Heart right ventricle (tissue), 16 donors: Measurements from ENCODE around the gene ANKLE2. TPM values are rescaled to one million over a fixed set of nuclear protein-coding genes. Genes with fewer than 3 reads are reported as not detected.
A peak's percentile ranks its signal among the peaks of the same experiment; 100 is the strongest.

ENCODE experiments used
- ATAC-seq, 8 donors: fragments of 200-7000 bp; cut with Tn5 transposase; one replicate each; pipeline ENCODE4 v1.9.1; 2020; ENCODE audit warnings: mild to moderate bottlenecking in 8 of 8, moderate library complexity in 8 of 8, moderate number of reproducible peaks in 1 of 8
- DNase-seq, 2 donors: peaks; one replicate each; pipeline ENCODE4 v3.0.0-alpha.2; 2020
- H3K27ac ChIP-seq, 10 donors: fragments of 200-600 bp; sonication (generic) in 2 of 10; one replicate each; pipeline versions ENCODE4 v1.5.0 to v1.8.0; 2020 to 2022; ENCODE audit warnings: mild to moderate bottlenecking in 3 of 10
- H3K27me3 ChIP-seq, 7 donors: fragments of 200-600 bp; one replicate each; pipeline ENCODE4 v1.8.0; 2021 to 2022; ENCODE audit warnings: mild to moderate bottlenecking in 2 of 7
- H3K36me3 ChIP-seq, 9 donors: fragments of 200-600 bp; sonication (generic) in 1 of 9; one replicate each; pipeline versions ENCODE4 v1.5.0 to v1.8.0; 2020 to 2022; ENCODE audit warnings: mild to moderate bottlenecking in 2 of 9
- H3K4me1 ChIP-seq, 9 donors: fragments of 200-600 bp; sonication (generic) in 1 of 9; one replicate each; pipeline versions ENCODE4 v1.5.0 to v1.8.0; 2020 to 2022; ENCODE audit warnings: mild to moderate bottlenecking in 4 of 9
- H3K4me3 ChIP-seq, 10 donors: fragments of 200-600 bp; sonication (generic) in 2 of 10; one replicate each; pipeline versions ENCODE4 v1.5.0 to v1.8.0; 2020 to 2022; ENCODE audit warnings: mild to moderate bottlenecking in 7 of 10, moderate library complexity in 2 of 10
- H3K9me3 ChIP-seq, 11 donors: fragments of 200-600 bp in 10 of 11; sonication (generic) in 2 of 11; one replicate each; pipeline versions ENCODE4 v1.5.0 to v1.8.0; 2013 to 2022; ENCODE audit warnings: mild to moderate bottlenecking in 2 of 11, control low read depth in 1 of 11, moderate library complexity in 1 of 11
- WGBS, 2 donors: extraction: QIAGEN DNeasy Blood & Tissue Kit; methylation state at CpG; one replicate each; pipeline ENCODE4 v1.1.7; 2013; ENCODE audit warnings: inconsistent platforms in 1 of 2; 5-methylcytosine and 5-hydroxymethylcytosine counted together
- intact Hi-C, 10 donors: fragments of 100-400 bp; cut with DNase I; formaldehyde crosslinking; loops; one replicate each; pipeline versions ENCODE4 v1.11.1 to v1.14.2; 2022
- polyA plus RNA-seq, 2 donors: library from polyadenylated mRNA; stranded (reverse); fragments of 200-250 nt; gene quantifications; one replicate each; pipeline ENCODE4 v1.2.3, GENCODE V29; 2013
- total RNA-seq, 10 donors: library from RNA; stranded (reverse); fragmentation: NEBNext Ultra II Directional in 3 of 10; extraction: Animal tissue kit (Norgen Biotek cat#: 25700) in 3 of 10; gene quantifications; one replicate each; pipeline versions ENCODE4 v1.2.1 to v1.2.4, GENCODE V29; 2021 to 2023
- TF ChIP-seq, protein P1 (sequence below), 9 donors: fragments of 200-600 bp; sonication (generic) in 2 of 9; IDR thresholded peaks; one replicate each; pipeline versions ENCODE4 v1.5.0 to v1.8.0; 2021 to 2022; ENCODE audit warnings: antibody characterized with exemption in 9 of 9, mild to moderate bottlenecking in 5 of 9, moderate library complexity in 1 of 9
- donor health status: Arrhythmogenic right ventricular cardiomyopathy.
- donor health status: ischemic (EF 13 %, LVEDD 7.1; RV severe dilation, severe dysfunction).
- donor health status: healthy with polysubstance abuse.
- donor health status: DM: no; HTN: yes; CAD: no.
- donor health status: DM: no; HTN: no; CAD: no.
- donor health status: ischemic (EF 25% LVEDD 6.9; RV normal size, moderate dysfunction).
- donor health status: ischemic (EF 25% LVEDD 5.7; RV mildly dilated, moderate dysfunction).
- donor health status: healthy.
- donor health status: DM: yes; HTN: yes; CAD: no.
- donor health status: Ischemic cardiomyopathy.
- donor health status: ischemic (EF 35%, LVEDD 5.7; RV mildly dilated, moderate dysfunction).
- donor health status: nonischemic (EF 11% LVEDD 7.7; RV severe dilation, severe dysfunction).
- donor health status: DM: yes; HTN: yes; CAD: no.
- donor health status: PGD.
- donor health status: ischemic (EF 29% LVEDD 5.4; RV normal size, mild dysfunction).
- donor health status: nonischemic (EF 23%, LVEDD 6.1; RV moderate dilation, normal function).

The ANKLE2 gene
- total and polyA plus RNA-seq, 12 donors: 17.4 to 39.4 (median 30.3) TPM

GRCh38 chr12:132806857-132807256 is 45.2 kb upstream of the ANKLE2 start:
- intact Hi-C loops: no loop called here
- H3K36me3 ChIP-seq: peaks cover 0 to 95% (median 37%) of the 10 kb centered on the region in 9 donors
- 88 to 92% methylated on average over 18 of the region's 18 CpGs for WGBS, 2 donors
- H3K27me3 ChIP-seq: no peaks in the 10 kb centered on the region
- TF ChIP-seq, protein P1, sequence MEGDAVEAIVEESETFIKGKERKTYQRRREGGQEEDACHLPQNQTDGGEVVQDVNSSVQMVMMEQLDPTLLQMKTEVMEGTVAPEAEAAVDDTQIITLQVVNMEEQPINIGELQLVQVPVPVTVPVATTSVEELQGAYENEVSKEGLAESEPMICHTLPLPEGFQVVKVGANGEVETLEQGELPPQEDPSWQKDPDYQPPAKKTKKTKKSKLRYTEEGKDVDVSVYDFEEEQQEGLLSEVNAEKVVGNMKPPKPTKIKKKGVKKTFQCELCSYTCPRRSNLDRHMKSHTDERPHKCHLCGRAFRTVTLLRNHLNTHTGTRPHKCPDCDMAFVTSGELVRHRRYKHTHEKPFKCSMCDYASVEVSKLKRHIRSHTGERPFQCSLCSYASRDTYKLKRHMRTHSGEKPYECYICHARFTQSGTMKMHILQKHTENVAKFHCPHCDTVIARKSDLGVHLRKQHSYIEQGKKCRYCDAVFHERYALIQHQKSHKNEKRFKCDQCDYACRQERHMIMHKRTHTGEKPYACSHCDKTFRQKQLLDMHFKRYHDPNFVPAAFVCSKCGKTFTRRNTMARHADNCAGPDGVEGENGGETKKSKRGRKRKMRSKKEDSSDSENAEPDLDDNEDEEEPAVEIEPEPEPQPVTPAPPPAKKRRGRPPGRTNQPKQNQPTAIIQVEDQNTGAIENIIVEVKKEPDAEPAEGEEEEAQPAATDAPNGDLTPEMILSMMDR (IDR thresholded peaks at IDR 0.05): no peak
- no peak for ATAC-seq
- DNase-seq: no peak
- H3K9me3 ChIP-seq: no peaks in the 10 kb centered on the region
- peaks cover 0 to 4% (median 0%) of the 10 kb centered on the region in 9 donors for H3K4me1 ChIP-seq
- no peak overlapping the region for H3K4me3 ChIP-seq
- no peak overlapping the region for H3K27ac ChIP-seq

DNA sequence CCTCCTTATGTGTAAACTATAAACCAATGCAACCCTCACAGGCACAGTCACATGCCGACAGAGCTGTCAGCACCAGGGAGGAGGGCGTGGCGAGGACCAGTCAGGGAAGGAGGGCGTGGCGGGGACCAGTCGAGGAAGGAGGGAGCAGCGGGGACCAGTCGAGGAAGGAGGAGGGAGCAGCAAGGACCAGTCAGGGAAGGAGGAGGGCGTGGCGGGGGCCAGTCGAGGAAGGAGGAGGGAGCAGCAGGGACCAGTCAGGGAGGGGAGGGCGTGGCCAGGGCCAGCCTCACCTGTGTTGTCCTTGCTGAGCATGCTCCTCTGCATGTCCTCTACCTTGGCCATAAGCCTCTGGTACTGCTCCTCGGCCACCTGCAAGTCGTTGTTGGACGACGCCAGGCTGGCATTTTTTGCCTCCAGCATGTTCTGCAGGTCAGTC is 42.8 kb upstream of the ANKLE2 start:
- TF ChIP-seq, protein P1 (IDR thresholded peaks at IDR 0.05): no peak
- H3K9me3 ChIP-seq: no peaks in the 10 kb centered on the region
- ATAC-seq: peak in 4 of 8 donors; percentile 15 to 37 (median 20)
- peaks cover 0 to 96% (median 61%) of the 10 kb centered on the region in 9 donors for H3K36me3 ChIP-seq
- H3K27ac ChIP-seq: no peak overlapping the region
- WGBS, 2 donors: 79 to 80% methylated on average over 13 to 16 of the region's 16 CpGs
- H3K27me3 ChIP-seq: no peaks in the 10 kb centered on the region
- intact Hi-C loops: no loop called here
- no peak for DNase-seq
- H3K4me3 ChIP-seq: no peak overlapping the region
- H3K4me1 ChIP-seq: peaks cover 0 to 4% (median 0%) of the 10 kb centered on the region in 9 donors

- H3K27ac ChIP-seq: no peak overlapping the region
- H3K27me3 ChIP-seq: no peaks in the 10 kb centered on the region
- ATAC-seq (peak; percentile 27 to 79 (median 60)), DNase-seq (peak in 1 of 2 donors; percentile 43)
- peaks cover 0 to 4% (median 0%) of the 10 kb centered on the region in 9 donors for H3K4me1 ChIP-seq
- 77 to 82% methylated on average over 15 of the region's 15 CpGs for WGBS, 2 donors
- intact Hi-C loops: no loop called here
- TF ChIP-seq, protein P1 (IDR thresholded peaks at IDR 0.05): no peak
- no peaks in the 10 kb centered on the region for H3K9me3 ChIP-seq
- no peak overlapping the region for H3K4me3 ChIP-seq
- H3K36me3 ChIP-seq: peaks cover 0 to 96% (median 66%) of the 10 kb centered on the region in 9 donors
These were observed 42.3 kb upstream of the ANKLE2 start for GRCh38 chr12:132803888-132804287.

- H3K27me3 ChIP-seq: no peaks in the 10 kb centered on the region
- H3K4me3 ChIP-seq: no peak overlapping the region
- intact Hi-C loops: no loop called here
- DNase-seq: no peak
- WGBS, 2 donors: 94 to 96% methylated on average over 14 of the region's 14 CpGs
- no peak overlapping the region for H3K27ac ChIP-seq
- TF ChIP-seq, protein P1 (IDR thresholded peaks at IDR 0.05): no peak
- ATAC-seq: no peak
- peaks cover 0 to 4% (median 0%) of the 10 kb centered on the region in 9 donors for H3K4me1 ChIP-seq
- no peaks in the 10 kb centered on the region for H3K9me3 ChIP-seq
- peaks cover 6 to 96% (median 71%) of the 10 kb centered on the region in 9 donors for H3K36me3 ChIP-seq
These were observed 41.5 kb upstream of the ANKLE2 start for GRCh38 chr12:132803125-132803524.
